AG04449 (cell line): ENCODE data around the gene SIVA1.

Experiments used
- CTCF ChIA-PET: fragments of 350-600 bp; formaldehyde crosslinking; extraction: SDS; loops from one replicate; lab custom pipeline; 2021; ENCODE audit warnings: antibody characterized with exemption; lab: Yijun Ruan, JAX
- POLR2A ChIA-PET: fragments of 400-600, 350-600 bp; formaldehyde crosslinking; extraction: SDS; loops from one replicate; lab custom pipeline; 2020; ENCODE audit warnings: antibody characterized with exemption, inconsistent platforms; lab: Yijun Ruan, JAX
- DNase-seq: peaks from one replicate; pipeline ENCODE4 v3.0.0-alpha.2; 2010; ENCODE audit warnings: low read depth, low spot score
- H3K4me3 ChIP-seq: 2 replicates; pipeline ENCODE4 v1.5.1; 2011; ENCODE audit warnings: low read depth, mild to moderate bottlenecking, control low read depth, low read length
- TF ChIP-seq, protein P1 (sequence below): IDR thresholded peaks from one replicate; pipeline ENCODE4 v1.5.1; 2011; ENCODE audit warnings: mild to moderate bottlenecking, moderate library complexity, low read length, control low read depth, inconsistent platforms; ENCODE audit not compliant: insufficient read depth; ENCODE audit errors: missing control alignments

SIVA1 gene

GRCh38 chr14:104791425-104791824 lies 38.5 kb downstream of the SIVA1 start:
- H3K4me3 ChIP-seq, result no peak overlapping the region
- POLR2A ChIA-PET, result interaction anchor here (1.2 kb wide), 1 partner anchor 9 kb away, joined by 4 read pairs; the partner anchor contains the start of gene ZBTB42
- CTCF ChIA-PET, result interaction anchor here (0.7 to 7.9 kb wide), 6 partner anchors 10 to 68 kb away, joined by 3 to 52 read pairs (median 3); partner anchors contain the start of gene ZBTB42
- TF ChIP-seq, protein P1, sequence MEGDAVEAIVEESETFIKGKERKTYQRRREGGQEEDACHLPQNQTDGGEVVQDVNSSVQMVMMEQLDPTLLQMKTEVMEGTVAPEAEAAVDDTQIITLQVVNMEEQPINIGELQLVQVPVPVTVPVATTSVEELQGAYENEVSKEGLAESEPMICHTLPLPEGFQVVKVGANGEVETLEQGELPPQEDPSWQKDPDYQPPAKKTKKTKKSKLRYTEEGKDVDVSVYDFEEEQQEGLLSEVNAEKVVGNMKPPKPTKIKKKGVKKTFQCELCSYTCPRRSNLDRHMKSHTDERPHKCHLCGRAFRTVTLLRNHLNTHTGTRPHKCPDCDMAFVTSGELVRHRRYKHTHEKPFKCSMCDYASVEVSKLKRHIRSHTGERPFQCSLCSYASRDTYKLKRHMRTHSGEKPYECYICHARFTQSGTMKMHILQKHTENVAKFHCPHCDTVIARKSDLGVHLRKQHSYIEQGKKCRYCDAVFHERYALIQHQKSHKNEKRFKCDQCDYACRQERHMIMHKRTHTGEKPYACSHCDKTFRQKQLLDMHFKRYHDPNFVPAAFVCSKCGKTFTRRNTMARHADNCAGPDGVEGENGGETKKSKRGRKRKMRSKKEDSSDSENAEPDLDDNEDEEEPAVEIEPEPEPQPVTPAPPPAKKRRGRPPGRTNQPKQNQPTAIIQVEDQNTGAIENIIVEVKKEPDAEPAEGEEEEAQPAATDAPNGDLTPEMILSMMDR, result no peak
- no peak for DNase-seq

- DNase-seq, result no peak
- TF ChIP-seq, protein P1, result no peak
- CTCF ChIA-PET, result interaction anchor here (0.7 to 7.9 kb wide), 6 partner anchors 9 to 69 kb away, joined by 3 to 52 read pairs (median 4); partner anchors contain the start of gene ZBTB42
- no peak overlapping the region for H3K4me3 ChIP-seq
- POLR2A ChIA-PET, result interaction anchor here (1.2 kb wide), 1 partner anchor 9 kb away, joined by 4 read pairs; the partner anchor contains the start of gene ZBTB42
Observed at GRCh38 chr14:104792101-104792884, 39.3 kb downstream of the SIVA1 start.

GRCh38 chr14:104792945-104793702 lies 40.2 kb downstream of the SIVA1 start:
- ChIA-PET POLR2A (no interaction called here), CTCF (interaction anchor here (1.0 to 7.9 kb wide), 5 partner anchors 23 to 34 kb away, joined by 3 to 52 read pairs (median 4); no protein-coding TSS in a partner anchor)
- DNase-seq, result no peak
- TF ChIP-seq, protein P1, result no peak
- H3K4me3 ChIP-seq, result no peak overlapping the region; the same call in 1 of the 2 replicates

DNA sequence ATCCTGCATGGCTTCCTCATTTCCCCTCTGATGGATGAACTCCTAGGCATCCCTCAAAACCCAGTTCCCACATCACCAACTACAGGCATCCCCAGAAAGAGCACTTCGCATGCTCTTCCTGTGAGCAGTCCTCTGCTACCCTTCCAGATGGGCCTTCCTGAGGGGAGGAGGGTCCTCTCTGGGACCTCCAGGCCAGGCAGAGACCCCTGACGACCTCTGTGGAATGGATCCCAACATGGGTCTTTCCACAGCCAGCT lies 40.7 kb downstream of the SIVA1 start:
- CTCF ChIA-PET, result interaction anchor here (1.0 to 7.9 kb wide), 4 partner anchors 9 to 33 kb away, joined by 3 to 52 read pairs (median 6); no protein-coding TSS in a partner anchor
- TF ChIP-seq, protein P1, result no peak
- no peak for DNase-seq
- POLR2A ChIA-PET, result no interaction called here
- H3K4me3 ChIP-seq, result peak overlapping the region; percentile 70

DNA sequence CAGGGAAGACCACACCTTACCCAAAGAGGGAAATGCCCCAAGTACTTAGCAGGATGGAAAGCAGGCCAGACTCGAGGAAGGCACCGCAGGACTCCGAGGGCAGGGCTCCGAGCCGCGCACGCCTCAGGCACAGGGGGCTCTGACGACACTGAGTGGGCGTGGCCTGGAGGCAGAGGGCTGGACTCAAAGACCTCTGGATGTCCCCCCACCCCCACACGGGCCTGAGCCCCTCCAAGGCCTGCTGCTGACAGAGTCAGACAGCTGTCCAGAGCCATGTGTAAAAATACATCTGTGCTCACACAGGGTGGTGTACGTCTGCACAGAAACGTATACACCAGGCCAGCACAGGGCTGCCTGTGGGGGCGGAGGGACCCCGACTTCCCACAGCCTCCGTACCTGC lies 41.2 kb downstream of the SIVA1 start:
- CTCF ChIA-PET, result interaction anchor here (0.7 to 7.9 kb wide), 5 partner anchors 9 to 252 kb away, joined by 3 to 52 read pairs (median 4); no protein-coding TSS in a partner anchor
- DNase-seq, result no peak
- peak overlapping the region; percentile 70 for H3K4me3 ChIP-seq
- TF ChIP-seq, protein P1, result no peak
- POLR2A ChIA-PET, result interaction anchor here (1.1 kb wide), 1 partner anchor 25 kb away, joined by 3 read pairs; no protein-coding TSS in a partner anchor
